Sciatic nerve (tissue), 2 donors: Measurements from ENCODE around the gene KIAA1671. TPM values are rescaled to one million over a fixed set of nuclear protein-coding genes. Genes with fewer than 3 reads are reported as not detected.
A peak's percentile ranks its signal among the peaks of the same experiment; 100 is the strongest.
"Not testable (repeated sequence)": the region's sequence is repeated elsewhere in the genome, so short reads cannot be mapped to it uniquely, and the experiment has no call there.

Experiments used
- ATAC-seq: fragments of 200-7000 bp; cut with Tn5 transposase; one replicate; pipeline ENCODE4 v1.9.1; 2020; ENCODE audit warnings: mild to moderate bottlenecking, moderate library complexity
- DNase-seq: peaks from one replicate; pipeline ENCODE4 v3.0.0-alpha.2; 2020; ENCODE audit warnings: low spot score
- intact Hi-C: fragments of 100-400 bp; cut with DNase I; formaldehyde crosslinking; loops from one replicate; pipeline ENCODE4 v1.14.2; 2022
- total RNA-seq: library from RNA; stranded (reverse); fragmentation: NEBNext Ultra II Directional; extraction: Animal tissue kit (Norgen Biotek cat#: 25700); gene quantifications from one replicate; pipeline ENCODE4 v1.2.1, GENCODE V29; 2021
- donor health status: DM: no; HTN: no; CAD: no.
- donor health status: DM: no; HTN: no; CAD: no.

The KIAA1671 gene
- total RNA-seq, 1 donor from 2014 or later: 65.1 TPM

- intact Hi-C loops: no loop called here
- DNase-seq (no peak), ATAC-seq (no peak)
These were observed 235.0 kb downstream of the KIAA1671 start for GRCh38 chr22:25187469-25187868.

- ATAC-seq: no peak
- intact Hi-C loops: no loop called here
- no peak for DNase-seq
These were observed 239.9 kb downstream of the KIAA1671 start for GRCh38 chr22:25192406-25192805.

GRCh38 chr22:25193130-25193529 lies 240.6 kb downstream of the KIAA1671 start:
- DNase-seq (no peak), ATAC-seq (no peak)
- intact Hi-C loops: no loop called here

GRCh38 chr22:25193548-25193947 lies 241.0 kb downstream of the KIAA1671 start:
- DNase-seq: no peak
- no peak for ATAC-seq
- intact Hi-C loops: no loop called here

GRCh38 chr22:25196326-25196725 lies 243.8 kb downstream of the KIAA1671 start:
- no peak for ATAC-seq
- DNase-seq: no peak
- intact Hi-C loops: no loop called here

- no peak for ATAC-seq
- no peak for DNase-seq
- intact Hi-C loops: no loop called here
These were observed 244.8 kb downstream of the KIAA1671 start for GRCh38 chr22:25197340-25197739.

- ATAC-seq (no peak), DNase-seq (no peak)
- intact Hi-C loops: no loop called here
These were observed 247.4 kb downstream of the KIAA1671 start, which contains the start of gene CRYBB3 for GRCh38 chr22:25199731-25200520. Gene CRYBB3 (plus strand): TSS chr22:25199858. CDS start chr22:25201397, 1,539 bp downstream.

GRCh38 chr22:25200967-25201366 lies 248.5 kb downstream of the KIAA1671 start:
- ATAC-seq: no peak
- no peak for DNase-seq
- intact Hi-C loops: no loop called here

- ATAC-seq: no peak
- DNase-seq: no peak
- intact Hi-C loops: no loop called here
These were observed 249.2 kb downstream of the KIAA1671 start for GRCh38 chr22:25201557-25202273.

- intact Hi-C loops: no loop called here
- ATAC-seq (peak; percentile 68), DNase-seq (peak; percentile 76)
These were observed 249.9 kb downstream of the KIAA1671 start for GRCh38 chr22:25202290-25202921.

- intact Hi-C loops: no loop called here
- no peak for ATAC-seq
- DNase-seq: no peak
These were observed 250.6 kb downstream of the KIAA1671 start for GRCh38 chr22:25203082-25203481.

- ATAC-seq, DNase-seq, intact Hi-C loops: not testable (repeated sequence)
These were observed 252.0 kb downstream of the KIAA1671 start for GRCh38 chr22:25204547-25204946.

GRCh38 chr22:25205847-25206246 lies 253.3 kb downstream of the KIAA1671 start:
- intact Hi-C loops: no loop called here
- DNase-seq: no peak
- no peak for ATAC-seq

GRCh38 chr22:25206998-25207397 lies 254.5 kb downstream of the KIAA1671 start:
- intact Hi-C loops: no loop called here
- ATAC-seq (no peak), DNase-seq (no peak)

- intact Hi-C loops: no loop called here
- ATAC-seq (no peak), DNase-seq (no peak)
These were observed 255.1 kb downstream of the KIAA1671 start for GRCh38 chr22:25207553-25208157.

- intact Hi-C loops: no loop called here
- ATAC-seq (no peak), DNase-seq (no peak)
These were observed 255.8 kb downstream of the KIAA1671 start for GRCh38 chr22:25208328-25208727.

- intact Hi-C loops: no loop called here
- DNase-seq (no peak), ATAC-seq (no peak)
These were observed 256.4 kb downstream of the KIAA1671 start for GRCh38 chr22:25208743-25209505.

GRCh38 chr22:25210793-25211192 lies 258.3 kb downstream of the KIAA1671 start:
- DNase-seq (no peak), ATAC-seq (no peak)
- intact Hi-C loops: no loop called here

- DNase-seq (no peak), ATAC-seq (no peak)
- intact Hi-C loops: no loop called here
These were observed 259.8 kb downstream of the KIAA1671 start for GRCh38 chr22:25212337-25212736.
